Fibroblast of skin of right biceps (primary cell): Measurements from ENCODE around the gene CIAO2B.
"Not testable (repeated sequence)": the region's sequence is repeated elsewhere in the genome, so short reads cannot be mapped to it uniquely, and the experiment has no call there.

Source experiments
- DNase-seq: peaks from one replicate; pipeline ENCODE4 v3.0.0-alpha.2; 2013

CIAO2B gene

GRCh38 chr16:66936889-66937554 is 2.8 kb upstream of the CIAO2B start:
- no peak for DNase-seq

GRCh38 chr16:66936462-66936861 is 2.3 kb upstream of the CIAO2B start:
- no peak for DNase-seq

GRCh38 chr16:66935314-66936011 is 1.3 kb upstream of the CIAO2B start, which contains the start of gene CES2:
TSS of gene CES2 (plus strand) at chr16:66935516. CDS start at chr16:66935636, 120 bp downstream.
- no peak for DNase-seq

- not testable (repeated sequence) for DNase-seq
Observed at GRCh38 chr16:66934839-66935313, 674 bp upstream of the CIAO2B start.

- DNase-seq, result no peak
Observed at GRCh38 chr16:66933776-66934137, 445 bp downstream of the CIAO2B start.

GRCh38 chr16:66932076-66932475 is 2.1 kb downstream of the CIAO2B start:
- DNase-seq, result no peak

GRCh38 chr16:66931665-66932064 is 2.5 kb downstream of the CIAO2B start:
- no peak for DNase-seq

GRCh38 chr16:66930189-66930588 is 4.0 kb downstream of the CIAO2B start:
- DNase-seq, result peak; percentile 34

GRCh38 chr16:66928702-66929388 is 5.4 kb downstream of the CIAO2B start:
- peak; percentile 13 for DNase-seq

- DNase-seq, result no peak
Observed at GRCh38 chr16:66927918-66928649, 6.1 kb downstream of the CIAO2B start.

GRCh38 chr16:66926961-66927436 is 7.2 kb downstream of the CIAO2B start:
- DNase-seq, result peak; percentile 74

- DNase-seq, result no peak
Observed at GRCh38 chr16:66926171-66926947, 7.8 kb downstream of the CIAO2B start.

GRCh38 chr16:66925322-66925840 is 8.8 kb downstream of the CIAO2B start, which contains the start of gene RRAD:
TSS of gene RRAD (minus strand) at chr16:66925535. CDS start at chr16:66925179, 356 bp downstream.
- no peak for DNase-seq

- no peak for DNase-seq
Observed at GRCh38 chr16:66924527-66925321, 9.5 kb downstream of the CIAO2B start.

GRCh38 chr16:66923866-66924265 is 10.3 kb downstream of the CIAO2B start:
- no peak for DNase-seq

GRCh38 chr16:66923247-66923731 is 10.9 kb downstream of the CIAO2B start:
- no peak for DNase-seq

- DNase-seq, result no peak
Observed at GRCh38 chr16:66921729-66922450, 12.3 kb downstream of the CIAO2B start.

GRCh38 chr16:66920924-66921680 is 13.1 kb downstream of the CIAO2B start:
- no peak for DNase-seq

- no peak for DNase-seq
Observed at GRCh38 chr16:66920299-66920590, 14.0 kb downstream of the CIAO2B start.
